Erythroblast (primary cell): ENCODE results near the gene PDZRN4.

Experiments
- GATA1 ChIP-seq: IDR thresholded peaks from 2 replicates; pipeline ENCODE4 v1.6.1; 2011; ENCODE audit warnings: low read depth, mild to moderate bottlenecking, control low read depth, low read length, moderate library complexity
- POLR2A ChIP-seq: IDR thresholded peaks from 2 replicates; pipeline ENCODE4 v1.6.1; 2011; ENCODE audit warnings: mild to moderate bottlenecking, low read length

- TF ChIP-seq POLR2A (no peak), GATA1 (no peak)
Measured at GRCh38 chr12:41361738-41362137, 173.6 kb downstream of the PDZRN4 start.
